B cell (primary cell): ENCODE results near the gene ZNF518B.

ENCODE experiments used
- EZH2 ChIP-seq: IDR thresholded peaks from 2 replicates; pipeline ENCODE4 v1.6.1; 2012; ENCODE audit warnings: borderline replicate concordance, low read depth, mild to moderate bottlenecking, moderate library complexity, low read length; ENCODE audit not compliant: insufficient read depth, poor library complexity, severe bottlenecking
- TF ChIP-seq, protein P1 (sequence below): fragments of 200-600 bp; IDR thresholded peaks from one replicate; pipeline ENCODE4 v1.8.0; 2022; ENCODE audit warnings: antibody characterized with exemption, mild to moderate bottlenecking

DNA sequence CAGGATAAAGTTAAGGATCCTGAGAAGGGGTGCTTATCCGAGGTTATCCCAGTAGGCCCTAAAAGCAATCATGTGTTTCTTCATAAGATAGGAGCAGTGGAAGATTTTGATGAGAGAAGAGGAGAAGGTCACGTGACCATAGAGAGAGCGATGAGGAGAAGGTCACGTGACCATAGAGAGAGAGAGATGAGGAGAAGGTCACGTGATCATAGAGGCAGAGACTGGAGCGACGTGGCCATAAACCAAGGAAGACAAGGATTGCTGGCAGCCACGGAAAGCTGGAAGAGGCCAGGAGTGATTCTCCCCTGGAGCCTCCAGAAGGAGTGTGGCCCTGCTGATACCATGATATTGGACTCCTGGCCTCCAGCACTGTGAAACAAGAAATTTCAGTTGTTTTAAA is 38.4 kb upstream of the ZNF518B start:
- TF ChIP-seq, protein P1, sequence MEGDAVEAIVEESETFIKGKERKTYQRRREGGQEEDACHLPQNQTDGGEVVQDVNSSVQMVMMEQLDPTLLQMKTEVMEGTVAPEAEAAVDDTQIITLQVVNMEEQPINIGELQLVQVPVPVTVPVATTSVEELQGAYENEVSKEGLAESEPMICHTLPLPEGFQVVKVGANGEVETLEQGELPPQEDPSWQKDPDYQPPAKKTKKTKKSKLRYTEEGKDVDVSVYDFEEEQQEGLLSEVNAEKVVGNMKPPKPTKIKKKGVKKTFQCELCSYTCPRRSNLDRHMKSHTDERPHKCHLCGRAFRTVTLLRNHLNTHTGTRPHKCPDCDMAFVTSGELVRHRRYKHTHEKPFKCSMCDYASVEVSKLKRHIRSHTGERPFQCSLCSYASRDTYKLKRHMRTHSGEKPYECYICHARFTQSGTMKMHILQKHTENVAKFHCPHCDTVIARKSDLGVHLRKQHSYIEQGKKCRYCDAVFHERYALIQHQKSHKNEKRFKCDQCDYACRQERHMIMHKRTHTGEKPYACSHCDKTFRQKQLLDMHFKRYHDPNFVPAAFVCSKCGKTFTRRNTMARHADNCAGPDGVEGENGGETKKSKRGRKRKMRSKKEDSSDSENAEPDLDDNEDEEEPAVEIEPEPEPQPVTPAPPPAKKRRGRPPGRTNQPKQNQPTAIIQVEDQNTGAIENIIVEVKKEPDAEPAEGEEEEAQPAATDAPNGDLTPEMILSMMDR = no peak
- TF ChIP-seq EZH2 = no peak
